ENCODE data around the gene PDE10A.

PDE10A gene

DNA sequence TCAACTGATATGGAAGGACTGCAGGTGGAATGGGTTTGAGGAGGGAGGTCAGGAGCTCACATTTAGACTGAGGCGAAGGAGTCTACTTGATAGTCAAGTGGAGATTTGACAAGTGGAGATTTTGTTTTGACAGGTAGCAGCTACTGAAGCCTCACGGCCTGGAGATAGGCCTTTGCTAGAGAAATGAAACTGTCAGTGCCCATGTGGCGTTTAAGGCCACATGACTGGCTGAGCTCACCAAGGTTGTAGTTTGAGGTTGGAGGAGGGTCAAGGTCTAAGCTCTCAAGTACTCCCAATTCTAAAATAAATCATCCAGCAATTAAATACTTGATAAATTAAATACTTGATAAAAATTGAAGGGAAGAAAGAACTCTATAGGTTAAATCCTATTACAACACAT is 273.5 kb downstream of the PDE10A start:
- DNase-seq (ENCODE audit: low read depth): no peak

DNA sequence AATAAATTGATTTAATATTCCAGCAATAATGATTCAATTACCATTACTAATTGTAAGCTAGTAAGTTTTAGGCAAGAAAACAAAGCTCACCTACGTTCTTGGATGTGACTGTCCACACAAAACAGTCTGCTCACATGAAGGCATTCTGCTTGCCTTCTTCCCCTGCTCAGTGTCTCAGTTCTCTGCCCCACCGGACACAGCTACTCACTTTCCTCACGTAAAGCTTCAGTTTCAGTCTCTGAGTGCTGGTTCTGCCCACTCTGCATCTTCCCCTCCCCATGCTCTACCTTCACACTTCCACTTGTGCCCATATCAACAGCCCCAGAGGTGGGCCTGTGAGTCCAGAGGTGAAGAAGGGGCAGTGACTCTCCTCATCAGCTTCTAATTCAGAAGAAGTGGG is 279.7 kb downstream of the PDE10A start:
- no peak for DNase-seq (ENCODE audit: low read depth)

DNA sequence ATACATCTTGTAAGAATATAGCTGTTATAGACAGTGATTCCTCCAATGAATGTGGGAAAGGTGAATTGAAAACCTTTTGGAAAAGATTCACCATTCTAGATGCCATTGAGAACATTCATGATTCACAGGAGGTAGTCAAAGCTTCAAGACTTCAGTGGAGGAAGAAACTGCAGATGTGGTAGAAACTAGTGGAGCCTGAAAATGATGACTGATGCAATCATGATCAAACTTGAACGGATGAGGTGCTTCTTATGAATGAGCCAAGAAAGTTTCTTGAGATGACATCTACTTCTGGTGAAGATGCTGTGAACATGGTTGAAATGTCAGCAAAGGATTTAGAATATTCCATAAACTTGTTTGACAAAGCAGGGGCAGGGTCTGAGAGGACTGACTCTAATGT is 286.9 kb downstream of the PDE10A start:
- no peak for DNase-seq (ENCODE audit: low read depth)

DNA sequence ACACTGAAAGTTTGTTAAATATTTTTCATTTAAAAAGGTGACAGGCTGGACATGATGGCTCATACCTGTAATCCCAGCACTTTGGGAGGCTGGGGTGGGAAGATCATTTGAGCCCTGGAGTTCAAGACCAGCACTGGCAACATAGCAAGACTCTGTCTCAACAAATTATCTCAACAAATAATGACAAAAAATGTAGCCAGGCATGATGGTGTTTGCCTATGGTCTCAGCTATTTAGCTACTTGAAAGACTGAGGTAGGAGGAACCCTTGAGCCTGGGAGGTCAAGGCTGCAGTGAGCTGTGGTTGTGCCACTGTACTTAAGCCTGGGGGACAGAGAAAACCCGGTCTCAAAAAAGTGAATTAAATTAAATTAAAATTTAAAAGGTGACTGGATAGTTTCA is 297.7 kb downstream of the PDE10A start:
- DNase-seq (ENCODE audit: low read depth): no peak

DNA sequence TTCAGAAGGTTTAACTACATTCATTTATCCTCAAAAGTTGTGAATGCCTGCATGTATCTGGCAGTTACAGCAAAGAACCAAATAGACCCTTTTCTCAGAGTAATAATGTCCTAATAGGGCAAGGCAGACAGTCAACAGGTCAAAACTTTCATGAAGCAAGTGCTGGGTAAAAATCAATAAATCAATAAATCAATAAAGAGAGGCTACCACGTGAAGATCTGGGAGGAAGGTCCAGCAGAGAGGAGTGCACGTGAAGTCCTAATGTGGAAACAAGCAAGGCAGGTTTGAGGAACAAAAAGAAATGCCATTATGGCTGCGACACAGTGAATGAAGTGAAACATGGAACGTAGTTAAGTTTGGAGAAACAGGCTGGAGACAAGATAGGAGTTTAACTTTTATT is 317.3 kb downstream of the PDE10A start:
- no peak for DNase-seq (ENCODE audit: low read depth)

DNA sequence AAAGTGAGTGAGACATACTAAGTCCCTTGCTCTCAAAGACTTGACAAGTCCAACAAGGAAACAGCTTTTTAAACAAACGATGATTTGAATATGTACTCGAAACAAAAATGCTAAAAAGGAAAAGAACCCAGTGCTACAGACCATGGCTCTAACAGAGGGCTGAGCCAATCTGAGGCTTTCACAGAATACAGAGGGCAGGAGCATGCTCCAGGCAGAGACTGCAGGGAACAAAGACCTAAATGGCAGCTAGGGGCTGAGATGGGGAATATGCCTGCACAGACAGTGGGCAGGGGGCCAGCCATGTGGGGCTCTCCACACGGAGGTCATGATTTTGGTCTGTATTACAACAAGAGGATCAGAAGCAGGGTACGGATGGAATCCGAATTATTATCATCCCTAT is 322.5 kb downstream of the PDE10A start:
- no peak for DNase-seq (ENCODE audit: low read depth)

DNA sequence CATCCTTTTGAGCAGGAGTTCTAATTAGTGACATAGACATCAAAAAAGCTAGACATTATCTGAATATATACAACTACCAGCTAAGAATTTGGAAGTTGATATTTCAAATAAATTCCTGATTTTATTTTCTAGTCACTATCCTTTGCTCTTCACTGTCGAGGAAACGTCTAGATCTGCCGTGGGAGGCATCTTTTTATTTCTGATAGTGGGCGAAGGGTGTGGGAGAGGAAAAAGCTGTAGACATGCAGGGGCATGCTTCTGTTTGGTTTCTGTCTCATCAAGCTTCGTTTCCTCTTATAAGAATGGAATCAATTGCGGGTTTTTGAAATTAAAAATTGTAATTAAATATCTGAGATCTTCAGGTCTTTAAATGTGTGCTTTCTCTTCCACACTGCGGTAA is 337.4 kb downstream of the PDE10A start:
- no peak for DNase-seq (ENCODE audit: low read depth)

GRCh38 chr6:165321555-165322145 is 341.4 kb downstream of the PDE10A start:
- DNase-seq (ENCODE audit: low read depth): no peak

DNA sequence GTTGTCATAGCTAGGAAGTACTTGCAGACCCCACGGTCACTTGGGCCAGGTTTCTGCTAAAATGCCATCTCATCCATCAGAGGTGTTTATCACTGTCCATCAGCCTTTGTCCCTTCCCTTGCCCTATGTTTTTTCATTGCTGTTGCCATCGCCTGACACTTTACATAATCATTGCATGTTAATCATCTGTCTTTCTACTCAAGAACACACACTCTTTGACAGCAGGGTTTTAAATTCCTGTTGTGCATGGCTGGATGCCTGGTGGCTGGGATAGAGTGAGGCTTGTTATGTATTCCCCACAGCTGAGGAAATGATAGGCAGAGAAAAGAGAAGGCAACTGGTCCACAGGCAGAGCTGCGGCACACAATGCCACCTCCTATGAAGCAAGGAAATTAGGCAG is 341.9 kb downstream of the PDE10A start:
- no peak for DNase-seq (ENCODE audit: low read depth)

GRCh38 chr6:165317723-165318122 is 345.3 kb downstream of the PDE10A start:
- DNase-seq (ENCODE audit: low read depth): no peak

- DNase-seq (ENCODE audit: low read depth): peak; percentile 4
These were observed 353.9 kb downstream of the PDE10A start, which contains the start of gene C6orf118 for GRCh38 chr6:165308926-165309731. Gene C6orf118 (minus strand): TSS chr6:165309605. CDS start chr6:165309586, 19 bp downstream.

DNA sequence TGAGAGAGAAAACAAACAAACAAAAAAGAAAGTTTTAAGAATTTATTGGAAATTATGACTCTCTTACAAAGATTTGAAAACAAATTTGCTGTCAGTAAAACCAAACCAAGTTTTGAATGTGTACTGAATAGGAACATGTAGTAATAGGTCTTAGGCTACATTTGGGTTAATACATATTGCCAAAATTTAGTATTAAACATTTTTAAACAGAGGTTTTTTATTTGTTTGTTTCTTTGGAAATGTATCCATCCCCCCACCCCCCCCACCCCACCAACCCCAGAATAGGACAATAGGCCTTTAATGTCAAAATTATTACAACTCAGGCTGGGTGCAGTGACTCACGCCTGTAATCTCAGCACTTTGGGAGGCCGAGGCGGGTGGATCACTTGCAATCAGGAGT is 356.1 kb downstream of the PDE10A start:
- no peak for DNase-seq (ENCODE audit: low read depth)

DNA sequence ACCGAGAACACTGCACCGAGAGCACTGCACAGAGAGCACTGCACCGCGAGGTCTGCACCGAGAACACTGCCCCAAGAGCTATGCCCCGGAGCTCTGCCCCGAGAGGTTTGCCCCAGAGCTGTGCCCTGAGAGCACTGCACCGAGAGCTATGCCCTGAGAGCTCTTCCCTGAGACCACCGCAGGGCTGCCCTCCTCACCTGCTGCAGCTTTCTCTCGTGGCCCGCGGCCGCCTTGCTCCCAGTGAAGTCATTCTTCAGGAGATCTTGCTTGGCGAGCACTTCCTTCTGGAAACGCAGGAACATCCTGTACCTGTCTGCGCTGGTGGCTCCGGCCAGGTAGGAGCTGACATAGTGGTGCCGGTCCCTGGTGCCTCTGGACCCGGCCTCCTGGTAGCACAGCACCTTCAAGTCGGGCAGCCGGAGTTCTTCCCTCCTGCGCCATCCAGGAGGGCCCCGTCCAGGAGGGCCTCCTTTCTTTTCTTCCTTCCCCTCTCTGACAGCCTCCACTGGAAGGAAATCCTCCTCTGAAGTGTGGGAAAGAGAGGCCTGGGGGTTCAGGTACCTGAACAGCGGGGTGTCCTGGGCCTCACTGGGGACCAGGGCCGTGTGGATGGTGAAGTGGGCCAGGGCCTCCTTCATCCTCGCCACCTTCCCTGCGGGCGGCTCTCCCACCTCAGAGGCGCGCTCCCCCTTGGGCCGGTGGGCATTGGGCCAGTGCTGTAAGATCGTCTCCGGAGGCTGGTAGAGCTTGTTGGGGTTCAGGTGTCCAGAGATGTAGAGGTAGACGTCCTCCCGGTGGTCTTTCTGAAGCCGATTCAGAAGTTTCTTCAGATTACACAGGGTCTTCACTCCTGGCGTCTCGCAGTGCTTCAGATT is 361.4 kb downstream of the PDE10A start:
- no peak for DNase-seq (ENCODE audit: low read depth)

DNA sequence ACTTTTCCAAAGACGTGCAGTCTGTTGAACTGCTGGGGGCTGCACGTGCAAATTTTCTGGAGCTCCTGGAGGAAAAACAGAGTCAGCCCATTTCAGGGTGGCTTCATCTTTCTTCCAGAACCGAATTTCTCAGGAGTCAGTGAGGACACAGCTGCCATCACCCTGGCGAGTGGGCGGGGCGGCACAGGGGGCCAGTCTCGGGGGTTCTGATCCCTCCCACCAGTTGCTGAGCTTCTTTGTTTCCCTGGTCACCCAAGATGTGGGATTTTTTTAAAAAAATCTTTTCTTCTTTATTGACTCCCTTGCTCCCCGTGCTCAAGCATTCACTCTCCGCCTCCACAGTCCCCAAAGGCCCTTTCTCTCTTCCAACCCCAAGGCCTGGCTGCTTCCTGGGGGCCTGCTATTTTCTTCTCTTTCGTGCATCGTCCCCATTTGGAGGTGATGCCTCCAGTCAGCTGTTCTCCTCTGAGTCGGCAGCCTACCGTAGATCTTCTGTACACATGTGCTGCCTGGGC is 362.6 kb downstream of the PDE10A start:
- no peak for DNase-seq (ENCODE audit: low read depth)

DNA sequence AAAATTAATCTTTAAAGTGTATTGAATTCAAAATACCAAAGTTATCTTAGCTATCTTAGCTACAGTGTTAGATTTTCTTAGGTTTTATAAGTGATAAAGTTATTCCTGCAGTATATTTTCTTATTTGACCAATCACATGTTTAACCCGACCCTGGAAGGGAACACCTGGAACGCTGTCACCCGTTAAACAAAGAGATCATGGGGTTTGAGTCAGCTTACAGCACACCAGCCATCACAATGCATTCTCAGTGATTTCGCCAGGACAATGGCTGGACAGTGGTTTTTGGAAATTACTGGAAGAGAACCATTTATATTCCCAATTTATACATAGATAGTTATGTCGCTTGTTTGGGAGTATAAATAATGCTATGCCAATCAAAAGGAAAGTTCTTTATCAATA is 364.2 kb downstream of the PDE10A start:
- DNase-seq (ENCODE audit: low read depth): no peak

DNA sequence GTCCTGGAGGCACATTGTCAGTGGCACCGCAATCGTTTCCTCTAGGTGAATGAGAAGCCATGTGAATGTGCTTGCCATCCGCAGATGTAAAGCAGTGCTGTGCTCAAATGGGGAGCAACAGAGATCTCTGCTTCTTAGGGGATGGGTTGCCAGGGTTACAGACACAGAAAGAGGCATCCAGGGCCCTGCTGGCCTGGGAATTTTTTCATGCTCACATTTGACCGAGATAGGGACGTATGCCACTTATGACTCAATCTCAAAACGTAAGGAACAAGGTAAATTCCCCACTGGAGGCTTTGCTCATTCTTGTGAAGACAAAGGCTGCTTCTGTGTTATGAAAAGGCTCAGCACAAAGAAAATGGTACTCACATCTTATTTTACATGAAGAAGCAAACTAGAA is 364.6 kb downstream of the PDE10A start:
- no peak for DNase-seq (ENCODE audit: low read depth)

DNA sequence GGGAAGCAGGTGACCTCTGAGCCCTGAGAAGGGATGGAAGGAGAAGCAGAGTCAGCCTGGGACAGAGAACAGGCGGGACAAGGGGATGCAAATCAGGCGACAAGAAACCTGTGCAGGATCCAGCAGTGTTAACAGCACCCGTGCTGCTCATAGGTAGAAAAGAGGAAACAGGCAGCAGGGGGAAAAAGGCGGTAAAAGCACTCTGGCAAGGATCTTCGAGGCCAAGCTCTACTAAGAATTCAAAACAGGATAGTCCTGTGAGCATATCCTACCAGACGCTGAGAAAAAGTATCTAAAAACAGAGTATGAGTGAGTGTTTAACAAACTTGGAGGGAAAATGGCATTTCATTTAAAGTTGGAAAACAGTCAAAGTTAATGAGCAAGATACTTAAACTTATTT is 370.4 kb downstream of the PDE10A start:
- DNase-seq (ENCODE audit: low read depth): no peak

Data from CMK (cell line).